Suprapubic skin (tissue), 4 donors: ENCODE measurements around the gene SORCS2.

Source experiments
- CTCF ChIP-seq, 2 donors: fragments of 200-600 bp in 1 of 2; fragments of 450-650 bp in 1 of 2; sonication (generic) in 1 of 2; IDR thresholded peaks; one replicate each; pipeline ENCODE4 v1.5.1; 2016 to 2019; ENCODE audit warnings: antibody characterized with exemption in 2 of 2, mild to moderate bottlenecking in 1 of 2, moderate library complexity in 1 of 2
- EP300 ChIP-seq: sonication (generic); formaldehyde crosslinking; IDR thresholded peaks from one replicate; pipeline ENCODE4 v1.6.1; 2017; ENCODE audit warnings: antibody characterized with exemption
- POLR2A ChIP-seq, 2 donors: fragments of 450-650 bp; IDR thresholded peaks; one replicate each; pipeline ENCODE4 v1.6.1; 2017; ENCODE audit warnings: antibody characterized with exemption in 2 of 2, mild to moderate bottlenecking in 2 of 2, moderate library complexity in 2 of 2
- POLR2AphosphoS5 ChIP-seq, 3 donors: sonication (generic); formaldehyde crosslinking; IDR thresholded peaks; one replicate each; pipeline ENCODE4 v1.6.1; 2017; ENCODE audit warnings: antibody characterized with exemption in 3 of 3

GRCh38 chr4:7396186-7396910, 204.0 kb downstream of the SORCS2 start:
- TF ChIP-seq POLR2A (IDR thresholded peaks at IDR 0.05) (no peak), EP300 (no peak), CTCF (IDR thresholded peaks at IDR 0.05) (no peak), POLR2AphosphoS5 (IDR thresholded peaks at IDR 0.05) (no peak)
